GM19397 (cell line): ENCODE results near the gene TYSND1.
"Not testable (repeated sequence)": the region's sequence is repeated elsewhere in the genome, so short reads cannot be mapped to it uniquely, and the experiment has no call there.

Source experiments
- ATAC-seq: cut with Tn5 transposase; IDR thresholded peaks from one replicate; pipeline ENCODE4 v1.9.1; 2021; ENCODE audit warnings: mild to moderate bottlenecking, moderate library complexity; ENCODE audit not compliant: unreplicated experiment

Gene TYSND1, protein sequence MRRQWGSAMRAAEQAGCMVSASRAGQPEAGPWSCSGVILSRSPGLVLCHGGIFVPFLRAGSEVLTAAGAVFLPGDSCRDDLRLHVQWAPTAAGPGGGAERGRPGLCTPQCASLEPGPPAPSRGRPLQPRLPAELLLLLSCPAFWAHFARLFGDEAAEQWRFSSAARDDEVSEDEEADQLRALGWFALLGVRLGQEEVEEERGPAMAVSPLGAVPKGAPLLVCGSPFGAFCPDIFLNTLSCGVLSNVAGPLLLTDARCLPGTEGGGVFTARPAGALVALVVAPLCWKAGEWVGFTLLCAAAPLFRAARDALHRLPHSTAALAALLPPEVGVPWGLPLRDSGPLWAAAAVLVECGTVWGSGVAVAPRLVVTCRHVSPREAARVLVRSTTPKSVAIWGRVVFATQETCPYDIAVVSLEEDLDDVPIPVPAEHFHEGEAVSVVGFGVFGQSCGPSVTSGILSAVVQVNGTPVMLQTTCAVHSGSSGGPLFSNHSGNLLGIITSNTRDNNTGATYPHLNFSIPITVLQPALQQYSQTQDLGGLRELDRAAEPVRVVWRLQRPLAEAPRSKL

DNA sequence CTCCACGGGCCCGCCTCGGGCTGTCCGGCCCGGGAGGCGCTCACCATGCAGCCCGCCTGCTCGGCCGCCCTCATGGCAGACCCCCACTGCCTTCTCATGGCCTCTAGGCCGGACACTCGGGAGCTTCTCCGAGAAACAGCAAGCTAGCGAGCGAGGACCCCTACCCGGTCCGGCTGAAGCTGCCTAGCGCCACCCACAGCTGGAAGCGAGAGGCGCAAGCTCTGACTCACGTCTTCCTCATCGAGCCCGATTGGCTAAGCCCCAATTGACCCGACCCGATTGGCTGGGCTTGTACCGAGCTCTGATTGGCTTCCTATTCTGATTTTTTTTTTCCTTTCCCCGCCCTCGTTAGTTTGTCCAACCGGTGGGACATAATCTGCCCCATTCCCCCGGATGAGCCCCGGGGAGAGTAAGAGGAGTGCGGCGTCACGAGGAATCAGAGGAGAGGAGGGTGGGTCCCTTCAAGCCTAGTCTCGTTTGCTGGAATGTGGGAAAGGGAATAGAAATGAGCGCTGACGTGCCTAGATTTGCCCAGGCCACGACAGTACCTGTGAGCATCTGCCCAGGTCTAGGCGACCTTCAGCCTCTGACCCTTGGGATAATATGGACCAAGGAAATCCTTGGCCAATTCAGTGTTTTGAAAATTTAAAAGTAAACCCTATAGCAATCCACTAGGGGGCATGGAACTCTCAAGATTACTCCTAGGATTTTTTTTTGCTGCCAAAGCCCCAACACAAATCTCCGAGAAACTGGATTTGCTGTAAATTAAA is at the start of gene TYSND1:
Gene TYSND1, minus strand, starts transcription at position 212 of the 770 bp plus-strand sequence. Its CDS starts 114 bp downstream, at position 98.
- peak; percentile 88 for ATAC-seq

DNA sequence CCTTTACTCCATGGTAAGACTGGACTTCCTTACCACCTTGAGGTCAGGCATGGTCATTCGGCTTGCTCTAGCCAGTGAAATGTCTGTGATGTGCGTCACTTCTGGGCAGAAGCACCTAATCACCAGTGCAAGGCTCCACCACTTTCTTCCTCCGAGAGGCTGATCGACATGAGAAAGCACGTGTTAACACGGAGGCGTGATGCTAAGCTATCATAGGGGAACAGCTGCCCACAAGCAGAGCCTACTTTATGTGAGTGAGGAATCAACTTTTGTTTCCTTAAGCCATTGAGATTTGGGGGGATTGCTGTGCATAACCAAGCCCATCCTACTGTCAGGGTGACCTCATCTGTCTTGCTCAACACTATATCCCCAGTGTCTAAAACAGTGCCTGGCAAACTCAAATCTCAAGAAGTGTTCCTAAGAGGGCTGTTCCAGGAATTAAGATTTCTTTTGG is 46.9 kb upstream of the TYSND1 start:
- no peak for ATAC-seq

DNA sequence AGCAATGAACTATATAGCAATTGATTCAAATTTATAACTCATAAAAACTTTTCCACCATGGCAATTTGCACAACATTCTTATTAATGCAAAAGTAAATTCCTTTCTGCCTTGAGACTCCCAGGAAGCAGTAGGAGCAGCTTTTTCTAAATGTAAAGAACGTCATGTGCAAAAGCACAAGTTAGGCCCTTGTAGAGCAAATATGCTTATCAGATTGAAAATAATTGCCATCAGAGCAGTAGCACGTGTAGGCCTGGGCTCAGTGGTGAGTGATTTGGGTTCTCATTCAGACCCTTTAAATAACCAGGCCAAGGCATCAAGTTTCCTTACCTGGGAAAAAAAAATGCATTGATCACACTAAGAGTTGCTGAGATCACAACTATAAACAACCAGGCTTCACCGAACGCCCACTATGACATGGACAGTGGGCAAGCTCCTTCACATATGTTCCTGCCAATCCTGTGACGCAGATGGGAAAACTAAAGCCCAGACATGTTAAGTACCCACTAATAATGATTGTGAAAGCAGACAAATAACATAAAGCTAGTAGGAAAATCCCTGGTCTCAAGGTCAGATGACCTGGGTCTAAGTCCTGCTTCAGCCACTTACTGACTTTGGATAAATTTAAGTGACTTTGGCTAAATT is 45.9 kb upstream of the TYSND1 start:
- ATAC-seq: no peak

DNA sequence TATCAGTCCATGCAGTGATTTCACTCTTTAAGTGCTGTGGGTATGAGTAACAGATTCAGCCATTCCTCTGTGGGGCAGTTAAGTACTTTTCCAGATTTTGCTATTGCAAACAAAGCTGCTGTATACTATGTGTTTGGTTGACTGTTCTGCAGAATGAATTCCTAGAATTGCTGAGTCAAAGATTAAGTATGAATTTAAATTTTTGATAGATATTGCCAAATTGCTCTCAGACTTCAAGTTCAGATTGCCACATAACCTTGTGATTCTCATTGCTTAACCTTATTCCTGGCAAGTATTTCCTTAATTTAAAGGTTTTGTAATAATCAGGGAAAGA is 45.4 kb upstream of the TYSND1 start:
- no peak for ATAC-seq

DNA sequence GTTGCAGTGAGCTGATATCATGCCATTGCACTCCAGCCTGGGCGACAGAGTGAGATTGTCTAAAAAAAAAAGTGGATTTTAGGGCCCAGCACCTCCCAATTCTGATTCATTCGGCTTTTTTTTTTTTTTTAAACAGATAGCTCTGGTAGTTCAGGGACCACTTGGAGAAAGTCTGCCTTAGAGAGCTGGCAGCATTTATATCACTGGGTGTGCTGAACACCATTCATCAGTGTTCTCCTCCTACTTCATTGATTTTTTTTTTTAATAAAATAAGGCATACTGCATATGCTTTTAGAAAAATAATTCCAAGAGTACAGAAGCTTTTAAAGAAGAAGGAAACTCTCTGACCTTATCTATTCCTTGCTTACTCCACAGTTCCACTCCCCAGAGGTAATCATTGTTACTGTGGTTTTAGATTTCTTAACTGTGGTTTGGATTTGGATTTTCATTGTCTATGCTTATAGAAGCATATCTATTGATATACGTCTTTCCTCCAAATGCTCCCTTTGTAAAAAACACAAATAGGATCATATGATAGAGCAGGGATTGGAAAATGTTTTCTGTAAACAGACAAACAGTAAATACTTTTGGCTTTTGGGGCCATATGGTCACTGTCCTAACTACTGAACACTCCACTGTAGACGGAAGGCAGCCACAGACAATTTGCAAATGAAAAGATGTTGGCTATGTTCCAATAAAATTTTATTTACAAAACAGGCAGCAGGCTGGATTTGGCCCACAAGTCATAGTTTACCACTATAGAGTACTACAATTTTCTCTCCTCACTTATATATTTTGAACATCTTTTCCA is 44.9 kb upstream of the TYSND1 start:
- no peak for ATAC-seq

DNA sequence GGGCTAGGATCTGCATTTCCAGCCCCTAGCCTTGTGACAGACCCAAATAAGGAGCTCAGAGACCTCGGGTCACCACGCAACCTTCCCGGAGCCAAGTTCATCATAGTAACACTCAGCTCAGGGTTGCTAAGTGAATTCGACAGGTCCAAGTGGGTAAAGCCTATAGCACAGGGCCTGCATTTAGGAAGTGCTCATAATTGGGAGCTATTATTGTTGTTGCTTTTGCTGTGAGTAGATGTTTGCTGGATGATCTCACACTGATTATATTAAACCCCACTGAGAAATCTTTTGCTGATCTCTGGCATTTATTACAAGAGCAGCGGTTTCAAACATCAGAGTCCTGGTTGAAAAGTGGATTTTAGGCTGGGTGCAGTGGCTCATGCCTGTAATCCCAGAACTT is 44.1 kb upstream of the TYSND1 start:
- ATAC-seq: no peak

DNA sequence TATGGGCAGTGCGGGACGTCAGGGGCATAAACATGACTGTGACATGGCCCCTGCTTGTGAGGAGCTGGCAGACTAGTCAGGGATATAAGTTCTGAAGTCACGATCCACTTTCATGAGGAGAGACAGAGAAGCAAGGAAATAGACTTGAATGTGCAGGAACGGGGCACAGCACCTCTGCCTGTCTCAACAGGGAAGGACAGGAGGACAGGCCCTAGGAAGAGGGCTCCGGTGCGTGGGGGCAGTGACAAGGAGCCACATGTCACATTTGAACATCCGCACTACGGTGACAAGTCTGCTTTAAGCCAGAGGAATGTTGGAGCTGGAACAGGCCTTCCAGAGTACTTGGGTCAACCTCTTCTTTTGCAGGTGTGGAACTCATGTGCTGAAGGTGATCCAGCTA is 43.6 kb upstream of the TYSND1 start:
- no peak for ATAC-seq

DNA sequence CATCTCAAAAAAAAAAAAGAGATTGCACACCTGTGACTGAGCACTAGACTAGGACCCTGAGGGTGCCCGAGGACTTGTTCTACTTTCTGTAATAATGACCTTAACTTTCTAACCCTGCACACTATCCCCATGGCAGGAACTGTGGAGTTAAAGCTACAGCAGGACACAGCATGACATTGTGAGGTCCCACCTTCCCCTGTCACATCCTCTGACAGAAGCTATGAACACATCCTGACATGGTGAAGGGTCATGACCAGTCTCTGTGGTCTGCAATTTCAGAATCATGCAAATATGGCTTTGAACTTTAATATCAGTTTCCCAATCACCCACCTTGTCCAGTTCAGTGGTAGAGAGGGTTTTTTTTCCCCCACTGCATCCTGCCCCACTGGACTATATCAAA is 42.3 kb upstream of the TYSND1 start:
- no peak for ATAC-seq

DNA sequence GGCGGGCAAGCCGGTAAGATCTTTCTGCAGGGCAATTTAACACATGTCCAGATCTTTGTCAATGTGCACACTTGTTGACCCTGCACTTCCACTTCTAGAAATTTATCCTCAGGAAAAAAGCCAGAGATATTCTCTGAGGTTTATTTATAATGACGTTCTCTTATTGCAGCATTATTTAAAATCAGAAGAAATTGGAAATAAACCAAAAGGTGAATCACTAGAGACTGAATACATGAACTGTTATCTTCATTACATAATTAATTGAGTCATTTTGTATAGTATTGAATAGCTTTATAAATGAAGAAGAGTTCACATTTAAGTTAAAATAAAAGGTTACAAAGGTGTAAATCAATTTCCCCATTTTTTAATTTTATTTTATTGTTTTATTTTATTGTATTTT is 40.1 kb upstream of the TYSND1 start:
- no peak for ATAC-seq

DNA sequence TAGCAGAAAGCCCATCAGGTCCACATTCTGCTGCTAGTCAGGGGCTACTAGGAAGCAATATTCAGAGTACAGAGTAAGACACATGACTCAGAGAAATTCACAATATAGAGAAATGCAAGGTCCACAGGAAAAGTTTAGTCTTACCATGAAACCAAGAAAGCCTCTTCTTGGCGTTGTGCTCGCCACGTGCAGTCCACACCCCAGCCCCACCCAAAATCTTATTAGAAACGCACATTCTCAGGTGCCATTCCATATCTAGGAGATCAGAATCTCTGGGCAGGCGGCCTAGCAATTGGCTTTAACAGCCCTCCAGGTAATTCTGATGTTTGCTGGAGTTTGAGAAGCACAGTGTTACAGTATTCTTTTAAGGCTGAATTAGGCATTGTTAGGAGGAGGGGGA is 39.6 kb upstream of the TYSND1 start:
- ATAC-seq: no peak

DNA sequence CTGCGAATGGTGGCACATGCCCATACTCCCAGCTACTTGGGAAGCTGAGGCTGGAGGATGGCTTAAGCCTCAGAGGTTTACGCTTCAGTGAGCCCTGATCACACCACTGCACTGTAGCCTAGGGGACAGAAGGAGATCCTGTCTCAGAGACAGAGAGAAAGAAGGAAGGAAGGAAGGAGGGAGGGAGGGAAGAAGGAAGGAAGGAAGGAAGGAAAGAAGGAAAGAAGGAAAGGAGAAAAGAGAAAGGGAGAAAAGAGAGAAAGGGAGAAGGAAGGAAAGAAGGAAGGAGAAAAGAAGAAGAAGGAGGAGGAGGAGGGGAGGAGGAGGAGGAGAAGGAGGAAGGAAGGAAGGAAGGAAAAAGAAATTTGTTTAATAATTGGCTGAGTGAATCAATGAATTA is 36.8 kb upstream of the TYSND1 start:
- no peak for ATAC-seq

DNA sequence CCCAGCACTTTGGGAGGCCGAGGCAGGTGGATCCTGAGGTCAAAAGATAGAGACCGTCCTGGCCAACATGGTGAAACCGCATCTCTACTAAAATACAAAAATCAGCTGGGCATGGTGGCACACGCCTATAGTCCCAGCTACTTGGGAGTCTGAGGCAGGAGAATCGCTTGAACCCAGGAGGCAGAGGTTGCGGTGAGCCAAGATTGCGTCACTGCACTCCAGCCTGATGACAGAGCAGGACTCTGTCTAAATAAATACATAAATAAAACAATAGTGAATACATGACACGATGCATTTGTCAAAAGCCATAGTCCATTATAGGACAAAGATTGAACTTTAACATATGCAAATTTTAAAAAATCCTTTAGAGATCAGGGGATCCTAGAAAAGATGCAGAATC is 32.7 kb upstream of the TYSND1 start:
- not testable (repeated sequence) for ATAC-seq

DNA sequence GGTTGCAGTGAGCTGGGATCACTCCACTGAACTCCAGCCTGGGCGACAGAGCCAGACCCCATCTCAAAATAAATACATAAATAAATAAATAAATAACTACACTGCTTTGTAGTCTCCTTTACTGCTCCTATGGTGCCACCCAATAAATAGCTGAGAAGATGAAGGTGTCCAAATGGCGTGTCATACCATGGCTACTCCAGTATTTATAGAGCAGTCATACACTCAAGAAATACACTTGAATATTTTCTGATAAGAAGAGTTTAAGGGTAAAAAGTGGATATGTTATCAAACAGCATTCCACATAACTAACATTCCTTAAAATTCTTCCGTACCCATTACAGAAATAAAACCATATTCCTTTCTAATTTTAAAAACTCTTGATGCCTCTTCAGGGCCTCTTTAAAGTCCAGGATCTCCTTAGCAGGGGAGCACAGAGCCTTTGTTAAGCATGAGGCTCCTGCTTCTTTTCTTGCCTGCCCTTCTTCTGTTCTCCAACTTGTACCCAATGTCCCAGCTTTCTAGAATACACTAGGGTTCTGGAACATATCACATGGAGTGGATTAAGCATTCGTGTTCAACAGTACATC is 31.7 kb upstream of the TYSND1 start:
- ATAC-seq: no peak

DNA sequence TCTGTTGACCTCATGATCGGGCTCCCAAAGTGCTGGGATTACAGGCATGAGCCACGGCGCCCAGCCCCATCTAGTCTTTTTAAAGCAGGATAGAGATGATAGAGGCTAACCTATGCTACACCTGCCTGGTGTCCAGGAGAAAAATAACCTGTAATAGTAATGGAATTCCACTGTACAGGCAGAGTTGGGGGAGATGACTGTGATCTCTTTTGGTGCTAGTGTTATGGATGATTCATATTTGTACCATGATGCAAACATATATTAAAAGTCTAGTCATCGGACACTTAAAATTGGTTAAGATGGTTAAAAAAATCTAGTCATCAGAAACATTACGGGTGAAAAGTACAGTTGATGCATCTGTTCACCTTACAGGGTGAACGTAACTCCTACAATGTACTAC is 29.9 kb upstream of the TYSND1 start:
- no peak for ATAC-seq

DNA sequence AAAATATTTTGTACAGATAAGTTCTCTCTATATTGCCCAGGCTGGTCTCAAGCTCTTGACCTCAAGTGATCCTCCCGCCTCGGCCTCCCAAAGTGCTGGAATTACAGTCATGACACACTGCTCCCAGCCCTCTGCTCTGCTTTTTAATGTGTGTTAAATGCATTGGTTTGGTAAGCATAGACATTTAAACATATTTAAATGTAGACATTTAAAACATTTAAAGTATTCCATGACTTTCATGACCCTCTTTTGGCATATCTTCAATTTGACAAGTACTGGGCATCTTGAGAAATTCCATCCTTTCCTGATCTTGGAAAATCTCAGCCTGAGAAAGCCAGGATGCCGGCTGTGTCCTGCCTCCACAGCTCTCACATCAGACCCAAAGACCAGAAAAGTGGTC is 29.0 kb upstream of the TYSND1 start:
- ATAC-seq: no peak

DNA sequence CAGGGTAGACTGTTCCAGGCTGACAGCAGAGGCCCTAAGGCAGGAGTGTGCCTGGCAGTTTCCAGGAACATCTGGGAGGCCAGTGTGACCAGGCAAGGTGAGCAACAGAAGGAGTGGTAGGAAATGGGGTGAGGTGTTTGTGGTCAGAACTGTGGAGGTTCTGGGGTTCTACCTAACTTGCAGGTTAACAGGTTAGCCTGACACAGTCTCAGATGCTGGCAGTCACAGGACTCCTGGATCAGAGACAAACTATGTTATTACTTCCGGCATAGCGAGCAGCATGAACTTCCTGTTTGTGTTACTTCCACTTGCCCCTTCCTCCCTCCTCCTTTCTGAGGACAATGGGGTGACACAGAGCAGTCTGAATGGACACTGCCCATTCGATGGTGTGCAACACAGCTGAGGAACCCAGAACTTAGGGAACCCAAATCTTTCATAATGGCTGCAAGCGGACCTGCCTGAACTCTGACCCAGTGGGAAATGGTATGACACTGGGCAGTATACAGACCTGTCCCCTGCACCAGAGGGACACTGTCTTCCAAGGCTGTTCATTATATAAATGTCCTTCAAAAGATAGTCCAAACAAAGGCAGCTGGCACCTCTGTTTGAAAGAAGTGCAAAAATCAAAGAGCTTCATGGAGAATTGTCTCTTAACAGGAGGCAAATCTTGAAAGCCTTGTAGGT is 27.7 kb upstream of the TYSND1 start:
- ATAC-seq: no peak

DNA sequence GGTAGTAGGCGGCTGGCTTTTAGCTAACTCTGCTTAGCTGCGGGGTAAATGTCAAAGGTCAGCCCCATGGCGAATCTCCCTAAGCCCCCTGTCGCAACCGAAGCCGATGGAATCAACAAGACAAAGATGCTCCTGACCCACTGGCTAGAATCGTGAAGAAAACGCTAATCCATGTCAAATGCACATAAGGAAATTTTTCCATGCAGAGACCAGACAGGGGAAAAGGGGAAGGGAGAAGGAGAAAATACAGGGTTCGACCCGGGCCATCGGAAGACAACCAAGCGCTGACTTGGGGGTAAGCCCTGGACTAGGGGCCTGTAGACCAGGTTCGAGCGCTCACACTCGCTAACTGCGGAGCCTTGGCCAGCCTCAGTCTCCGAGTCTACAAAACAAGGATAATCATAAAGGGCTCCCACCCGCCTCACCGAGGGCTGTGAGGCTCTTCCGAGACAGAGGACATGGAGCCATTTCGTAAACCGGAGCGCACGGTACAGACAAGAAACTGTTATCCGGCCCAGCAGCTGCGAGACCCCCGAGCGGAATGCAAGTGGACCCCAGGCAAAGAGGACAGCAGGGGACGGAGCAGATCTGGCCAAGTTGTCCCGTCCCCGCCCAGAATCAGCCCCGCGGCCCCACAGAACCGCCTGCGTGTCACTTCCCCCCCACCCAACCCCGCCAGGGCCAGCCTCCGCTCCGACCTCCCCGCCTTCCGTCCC is 23.3 kb upstream of the TYSND1 start:
- ATAC-seq: peak; percentile 3

DNA sequence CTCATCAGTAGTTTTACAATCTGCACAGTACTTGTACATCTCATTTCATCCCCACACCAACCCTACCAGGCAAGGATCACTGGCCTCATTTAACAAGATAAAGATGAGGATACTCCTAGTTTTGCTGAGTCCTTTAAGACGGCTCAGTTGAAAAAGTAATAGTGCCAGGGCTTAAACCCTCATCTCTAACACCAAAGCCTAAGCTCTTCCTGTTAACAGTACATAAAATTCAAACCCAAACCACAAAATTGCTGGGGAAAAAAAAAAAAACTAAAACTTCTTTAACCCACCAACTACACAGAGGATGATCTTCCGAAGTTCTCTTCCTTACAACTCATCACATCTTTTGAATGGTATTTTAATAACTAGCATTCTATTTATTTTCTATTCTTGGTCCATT is 22.5 kb upstream of the TYSND1 start:
- no peak for ATAC-seq

DNA sequence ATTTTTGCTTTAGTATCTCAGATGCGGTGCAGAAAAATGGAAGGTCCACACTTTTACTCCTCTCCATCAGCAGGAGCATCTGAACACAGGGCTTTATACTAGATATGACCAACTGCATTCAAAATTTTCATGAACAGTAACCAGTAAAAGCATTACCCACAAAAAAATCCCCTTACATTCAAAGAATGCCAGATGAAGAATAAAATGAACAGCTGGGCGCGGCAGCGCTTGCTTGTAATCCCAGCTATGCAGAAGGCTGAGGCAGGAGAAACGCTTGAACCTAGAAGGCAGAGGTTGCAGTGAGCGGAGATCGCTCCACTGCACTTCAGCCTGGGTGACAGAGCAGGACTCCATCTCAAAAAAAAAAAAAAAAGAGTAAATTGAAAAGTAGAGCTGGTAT is 20.7 kb upstream of the TYSND1 start:
- no peak for ATAC-seq
